H9 (cell line): ENCODE measurements around the gene NUP210. TPM values are rescaled to one million over a fixed set of nuclear protein-coding genes. Genes with fewer than 3 reads are reported as not detected.

Source experiments
- DNase-seq: peaks from one replicate; pipeline ENCODE4 v3.0.0-alpha.2; 2017
- H2AFZ ChIP-seq: one replicate; pipeline ENCODE4 v1.6.1; 2013; ENCODE audit warnings: mild to moderate bottlenecking, low read length, control low read depth, moderate library complexity
- H2AK5ac ChIP-seq: 2 replicates; pipeline ENCODE4 v1.6.1; 2013; ENCODE audit warnings: low read length, control low read depth, mixed read lengths; ENCODE audit not compliant: insufficient read length
- H2BK120ac ChIP-seq: one replicate; pipeline ENCODE4 v1.6.1; 2013; ENCODE audit warnings: low read depth, mild to moderate bottlenecking, low read length, control low read depth, inconsistent platforms; ENCODE audit not compliant: poor library complexity, severe bottlenecking
- H2BK12ac ChIP-seq: 2 replicates; pipeline ENCODE4 v1.6.1; 2013; ENCODE audit warnings: low read length, control low read depth, mixed read lengths, low read depth; ENCODE audit not compliant: insufficient read length
- H2BK15ac ChIP-seq: 2 replicates; pipeline ENCODE4 v1.6.1; 2013; ENCODE audit warnings: low read depth, low read length, control low read depth
- H2BK20ac ChIP-seq: one replicate; pipeline ENCODE4 v1.6.1; 2013; ENCODE audit warnings: low read depth, mild to moderate bottlenecking, low read length, control low read depth, inconsistent platforms; ENCODE audit not compliant: poor library complexity, severe bottlenecking
- H2BK5ac ChIP-seq: 2 replicates; pipeline ENCODE4 v1.6.1; 2013; ENCODE audit warnings: low read length, control low read depth, mixed read lengths; ENCODE audit not compliant: insufficient read length
- H3K14ac ChIP-seq: 2 replicates; pipeline ENCODE4 v1.6.1; 2013; ENCODE audit warnings: low read length, control low read depth; ENCODE audit not compliant: insufficient read depth
- H3K18ac ChIP-seq: 2 replicates; pipeline ENCODE4 v1.6.1; 2013; ENCODE audit warnings: low read depth, mild to moderate bottlenecking, mixed read lengths, low read length, control low read depth; ENCODE audit not compliant: insufficient read length
- H3K23ac ChIP-seq: 2 replicates; pipeline ENCODE4 v1.6.1; 2013; ENCODE audit warnings: low read length, control low read depth, mixed read lengths, low read depth; ENCODE audit not compliant: insufficient read length
- H3K23me2 ChIP-seq: 2 replicates; pipeline ENCODE4 v1.6.1; 2013; ENCODE audit warnings: low read depth, mild to moderate bottlenecking, mixed read lengths, low read length, control low read depth; ENCODE audit not compliant: insufficient read length, poor library complexity, severe bottlenecking
- H3K27ac ChIP-seq: 2 replicates; pipeline ENCODE4 v1.5.1; 2013; ENCODE audit warnings: low read length, control low read depth, mixed read lengths, low read depth; ENCODE audit not compliant: insufficient read length
- H3K27me3 ChIP-seq: 2 replicates; pipeline ENCODE4 v1.6.1; 2013; ENCODE audit warnings: low read length, control low read depth, inconsistent platforms; ENCODE audit not compliant: insufficient read depth
- H3K4ac ChIP-seq: 2 replicates; pipeline ENCODE4 v1.6.1; 2013; ENCODE audit warnings: low read depth, mild to moderate bottlenecking, control low read depth, inconsistent platforms, low read length, moderate library complexity
- H3K4me1 ChIP-seq: 2 replicates; pipeline ENCODE4 v1.6.1; 2013; ENCODE audit warnings: low read length, control low read depth, inconsistent platforms; ENCODE audit not compliant: insufficient read depth
- H3K4me2 ChIP-seq: 2 replicates; pipeline ENCODE4 v1.6.1; 2013; ENCODE audit warnings: low read length, control low read depth, mixed read lengths; ENCODE audit not compliant: insufficient read length, insufficient read depth
- H3K56ac ChIP-seq: 2 replicates; pipeline ENCODE4 v1.6.1; 2013; ENCODE audit warnings: low read depth, mild to moderate bottlenecking, mixed read lengths, low read length, control low read depth; ENCODE audit not compliant: insufficient read length
- H3K79me1 ChIP-seq: 2 replicates; pipeline ENCODE4 v1.6.1; 2013; ENCODE audit warnings: low read depth, mild to moderate bottlenecking, moderate library complexity, low read length, control low read depth, inconsistent platforms; ENCODE audit not compliant: insufficient read depth, poor library complexity, severe bottlenecking
- H3K79me2 ChIP-seq: 2 replicates; pipeline ENCODE4 v1.6.1; 2013; ENCODE audit warnings: low read length, control low read depth, inconsistent platforms; ENCODE audit not compliant: insufficient read depth
- H3K9ac ChIP-seq: 2 replicates; pipeline ENCODE4 v1.6.1; 2013; ENCODE audit warnings: low read length, control low read depth, mixed read lengths; ENCODE audit not compliant: insufficient read length; ENCODE audit errors: extremely low read depth
- H3K9me3 ChIP-seq: one replicate; pipeline ENCODE4 v1.6.1; 2013; ENCODE audit warnings: low read depth, low read length, inconsistent platforms; ENCODE audit not compliant: control insufficient read depth
- H3T11ph ChIP-seq: one replicate; pipeline ENCODE4 v1.6.1; 2013; ENCODE audit warnings: mild to moderate bottlenecking, low read length, control low read depth, inconsistent platforms
- H4K20me1 ChIP-seq: one replicate; pipeline ENCODE4 v1.6.1; 2013; ENCODE audit not compliant: control insufficient read depth, insufficient read length, insufficient read depth
- H4K5ac ChIP-seq: 2 replicates; pipeline ENCODE4 v1.6.1; 2013; ENCODE audit warnings: low read depth, mild to moderate bottlenecking, mixed read lengths, low read length, control low read depth; ENCODE audit not compliant: insufficient read length
- H4K8ac ChIP-seq: replicated peaks from 2 replicates; pipeline ENCODE4 v1.6.1; 2013; ENCODE audit warnings: low read length, control low read depth, mixed read lengths, low read depth; ENCODE audit not compliant: insufficient read length
- H4K91ac ChIP-seq: 2 replicates; pipeline ENCODE4 v1.6.1; 2013; ENCODE audit warnings: low read depth, mild to moderate bottlenecking, moderate library complexity, mixed read lengths, low read length, control low read depth; ENCODE audit not compliant: insufficient read length
- H3K27ac Mint-ChIP-seq, 3 experiments: 2 replicates in 2 of 3; 3 replicates in 1 of 3; pipeline ENCODE4 v1.8.0; 2020 to 2021; ENCODE audit warnings: mixed read lengths in 3 of 3, mild to moderate bottlenecking in 1 of 3, moderate library complexity in 1 of 3
- H3K27me3 Mint-ChIP-seq: 2 replicates; pipeline ENCODE4 v1.8.0; 2021; ENCODE audit warnings: low read depth, mild to moderate bottlenecking, moderate library complexity, mixed read lengths
- H3K36me3 Mint-ChIP-seq, 3 experiments: 2 replicates in 2 of 3; 3 replicates in 1 of 3; pipeline ENCODE4 v1.8.0; 2020 to 2021; ENCODE audit warnings: low read depth in 3 of 3, mixed read lengths in 3 of 3; ENCODE audit not compliant: insufficient read depth in 1 of 3
- H3K4me1 Mint-ChIP-seq, 2 experiments: 2 replicates each; pipeline ENCODE4 v1.8.0; 2020; ENCODE audit warnings: mixed read lengths in 2 of 2
- H3K4me3 Mint-ChIP-seq, 2 experiments: 2 replicates in 1 of 2; 3 replicates in 1 of 2; pipeline ENCODE4 v1.8.0; 2020 to 2021; ENCODE audit warnings: mild to moderate bottlenecking in 2 of 2, mixed read lengths in 2 of 2, moderate library complexity in 1 of 2
- H3K9me3 Mint-ChIP-seq, 2 experiments: 2 replicates in 1 of 2; 3 replicates in 1 of 2; pipeline ENCODE4 v1.8.0; 2020; ENCODE audit warnings: mild to moderate bottlenecking in 2 of 2, mixed read lengths in 2 of 2, moderate library complexity in 1 of 2
- WGBS: extraction: QIAGEN DNeasy Blood & Tissue Kit; methylation state at CpG from one replicate; pipeline ENCODE4 v1.1.7; 2013; ENCODE audit warnings: missing lambda C conversion rate, low lambda C conversion rate, mixed read lengths; ENCODE audit not compliant: insufficient read length; ENCODE audit errors: extremely low coverage; 5-methylcytosine and 5-hydroxymethylcytosine counted together
- total RNA-seq: library from RNA; stranded (reverse); gene quantifications from 2 replicates; pipeline ENCODE4 v1.2.1, GENCODE V29; 2021
- TF ChIP-seq, protein P1 (sequence below): fragments of 200-600 bp; sonication (generic); conservative IDR thresholded peaks from 3 replicates; pipeline ENCODE4 v1.8.0; 2021; ENCODE audit warnings: antibody characterized with exemption, mild to moderate bottlenecking

The NUP210 gene
- total RNA-seq, 1 experiment from 2014 or later = 48.8 TPM

DNA sequence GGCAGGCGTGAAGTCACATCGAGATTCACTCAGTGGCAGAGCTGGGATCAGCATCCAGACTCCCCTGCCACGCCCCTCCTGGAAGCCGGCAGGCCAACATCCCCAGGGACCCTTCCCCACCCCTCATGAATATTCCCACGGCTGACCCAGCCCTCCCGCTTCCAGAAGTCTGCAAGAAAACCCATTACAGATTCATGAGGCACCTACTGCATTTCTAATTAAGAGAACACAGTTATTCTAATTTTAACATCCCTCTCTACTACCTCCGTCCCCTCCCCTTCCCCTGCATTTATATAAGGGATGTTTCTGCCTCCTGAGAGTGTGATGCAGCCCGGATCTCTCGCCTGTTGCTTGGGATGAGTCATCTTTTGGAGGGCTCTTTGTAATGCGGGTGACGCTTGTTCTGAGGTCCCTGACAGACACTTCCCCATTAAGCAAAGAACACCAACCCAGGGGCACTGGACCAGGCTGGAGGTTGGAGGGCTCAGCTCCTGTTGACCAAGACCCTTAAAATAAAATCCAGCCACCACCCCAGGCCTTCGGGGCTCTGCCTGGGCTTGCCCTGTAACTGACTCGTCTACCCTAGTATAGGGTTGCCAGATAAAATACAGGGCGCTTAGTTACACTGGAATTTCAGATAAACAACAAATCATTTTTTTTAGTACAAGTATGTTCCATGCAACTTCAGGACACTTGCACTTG, 118.7 kb downstream of the NUP210 start:
- Histone ChIP-seq H2BK120ac (no peak overlapping the region), H2BK15ac (no peak overlapping the region), H2AK5ac (no peak overlapping the region), H2AFZ (no peak overlapping the region), H3K4ac (no peak overlapping the region), H4K91ac (no peak overlapping the region), H2BK12ac (no peak overlapping the region), H3K27ac (no peak overlapping the region), H4K5ac (no peak overlapping the region), H3K14ac (no peak overlapping the region), H3K18ac (no peak overlapping the region), H4K8ac (no peak overlapping the region), H3K56ac (no peak overlapping the region), H3K23ac (no peak overlapping the region), H3K79me2 (no peaks in the 10 kb centered on the region), H3K9ac (no peak overlapping the region), H2BK5ac (no peak overlapping the region), H2BK20ac (no peak overlapping the region), H3K9me3 (no peaks in the 10 kb centered on the region), H3K79me1 (no peaks in the 10 kb centered on the region), H3K27me3 (no peaks in the 10 kb centered on the region), H3K4me1 (peaks cover 7% of the 10 kb centered on the region), H3K4me2 (no peak overlapping the region), H4K20me1 (no peaks in the 10 kb centered on the region), H3K23me2 (no peaks in the 10 kb centered on the region), H3T11ph (no peak overlapping the region)
- H3K4me1 Mint-ChIP-seq = peaks cover 29 to 41% of the 10 kb centered on the region in 2 experiments
- WGBS = no CpG with 5 or more reads among the region's 14 CpGs
- no peaks in the 10 kb centered on the region; a peak in 1 of 5 replicates for H3K9me3 Mint-ChIP-seq
- H3K4me3 Mint-ChIP-seq = peak overlapping the region in 1 of 2 experiments; percentile 18; a peak in 3 of 5 replicates
- TF ChIP-seq, protein P1, sequence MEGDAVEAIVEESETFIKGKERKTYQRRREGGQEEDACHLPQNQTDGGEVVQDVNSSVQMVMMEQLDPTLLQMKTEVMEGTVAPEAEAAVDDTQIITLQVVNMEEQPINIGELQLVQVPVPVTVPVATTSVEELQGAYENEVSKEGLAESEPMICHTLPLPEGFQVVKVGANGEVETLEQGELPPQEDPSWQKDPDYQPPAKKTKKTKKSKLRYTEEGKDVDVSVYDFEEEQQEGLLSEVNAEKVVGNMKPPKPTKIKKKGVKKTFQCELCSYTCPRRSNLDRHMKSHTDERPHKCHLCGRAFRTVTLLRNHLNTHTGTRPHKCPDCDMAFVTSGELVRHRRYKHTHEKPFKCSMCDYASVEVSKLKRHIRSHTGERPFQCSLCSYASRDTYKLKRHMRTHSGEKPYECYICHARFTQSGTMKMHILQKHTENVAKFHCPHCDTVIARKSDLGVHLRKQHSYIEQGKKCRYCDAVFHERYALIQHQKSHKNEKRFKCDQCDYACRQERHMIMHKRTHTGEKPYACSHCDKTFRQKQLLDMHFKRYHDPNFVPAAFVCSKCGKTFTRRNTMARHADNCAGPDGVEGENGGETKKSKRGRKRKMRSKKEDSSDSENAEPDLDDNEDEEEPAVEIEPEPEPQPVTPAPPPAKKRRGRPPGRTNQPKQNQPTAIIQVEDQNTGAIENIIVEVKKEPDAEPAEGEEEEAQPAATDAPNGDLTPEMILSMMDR = no peak
- H3K36me3 Mint-ChIP-seq = no peaks in the 10 kb centered on the region
- peaks cover 6% of the 10 kb centered on the region for H3K27me3 Mint-ChIP-seq
- DNase-seq = peak; percentile 95
- H3K27ac Mint-ChIP-seq = peak overlapping the region; percentile 54 to 96 (median 81); a peak in 5 of 7 replicates
